ENCODE results near the gene NTM.

The NTM gene

GRCh38 chr11:131546218-131546895 is 175.9 kb downstream of the NTM start:
- DNase-seq (ENCODE audit: low read depth) = no peak
- H3K4me3 ChIP-seq (ENCODE audit: low read depth, low read length) = no peak overlapping the region
- TF ChIP-seq, protein P1, sequence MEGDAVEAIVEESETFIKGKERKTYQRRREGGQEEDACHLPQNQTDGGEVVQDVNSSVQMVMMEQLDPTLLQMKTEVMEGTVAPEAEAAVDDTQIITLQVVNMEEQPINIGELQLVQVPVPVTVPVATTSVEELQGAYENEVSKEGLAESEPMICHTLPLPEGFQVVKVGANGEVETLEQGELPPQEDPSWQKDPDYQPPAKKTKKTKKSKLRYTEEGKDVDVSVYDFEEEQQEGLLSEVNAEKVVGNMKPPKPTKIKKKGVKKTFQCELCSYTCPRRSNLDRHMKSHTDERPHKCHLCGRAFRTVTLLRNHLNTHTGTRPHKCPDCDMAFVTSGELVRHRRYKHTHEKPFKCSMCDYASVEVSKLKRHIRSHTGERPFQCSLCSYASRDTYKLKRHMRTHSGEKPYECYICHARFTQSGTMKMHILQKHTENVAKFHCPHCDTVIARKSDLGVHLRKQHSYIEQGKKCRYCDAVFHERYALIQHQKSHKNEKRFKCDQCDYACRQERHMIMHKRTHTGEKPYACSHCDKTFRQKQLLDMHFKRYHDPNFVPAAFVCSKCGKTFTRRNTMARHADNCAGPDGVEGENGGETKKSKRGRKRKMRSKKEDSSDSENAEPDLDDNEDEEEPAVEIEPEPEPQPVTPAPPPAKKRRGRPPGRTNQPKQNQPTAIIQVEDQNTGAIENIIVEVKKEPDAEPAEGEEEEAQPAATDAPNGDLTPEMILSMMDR (IDR thresholded peaks at IDR 0.05; ENCODE audit: control insufficient read depth, extremely low read depth, insufficient read depth) = no peak

DNA sequence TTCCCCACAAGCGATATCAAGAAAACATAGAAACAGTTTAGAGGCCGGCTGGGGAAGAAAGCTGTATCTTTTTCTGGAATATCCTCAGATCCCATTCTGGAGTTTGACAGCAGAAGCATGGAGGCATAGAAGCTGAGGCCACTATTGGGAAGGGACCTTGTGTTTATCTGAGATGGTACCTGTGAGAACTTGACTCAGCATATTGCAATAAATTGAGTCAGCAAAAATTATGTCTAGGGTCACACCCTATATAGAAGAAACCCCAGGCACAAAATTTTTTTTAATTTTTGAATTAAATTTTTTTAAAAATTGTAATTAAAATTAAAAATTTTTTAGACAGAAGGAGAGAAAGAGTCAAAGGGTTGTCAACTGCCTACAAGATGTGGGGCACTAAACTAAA is 178.7 kb downstream of the NTM start:
- DNase-seq (ENCODE audit: low read depth) = no peak
- TF ChIP-seq, protein P1 (IDR thresholded peaks at IDR 0.05; ENCODE audit: control insufficient read depth, extremely low read depth, insufficient read depth) = no peak

DNA sequence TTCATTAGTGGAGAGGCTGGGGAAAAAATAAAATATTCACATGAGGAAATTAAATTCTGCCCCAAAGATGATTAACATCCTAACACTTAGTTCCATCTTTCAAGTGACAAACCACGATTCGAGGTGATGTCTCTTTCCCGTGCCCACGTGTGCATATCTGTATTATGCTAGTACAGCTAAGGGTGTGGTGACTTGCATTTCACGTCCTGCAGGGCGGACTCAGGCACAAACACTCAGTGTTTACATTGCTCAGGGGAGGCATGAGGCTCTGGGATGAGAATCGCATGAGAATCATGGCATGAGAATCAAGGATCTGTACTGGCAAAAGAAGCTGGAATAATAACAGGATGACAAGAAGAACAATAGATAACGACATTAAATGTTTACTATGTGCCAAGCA is 179.4 kb downstream of the NTM start:
- DNase-seq (ENCODE audit: low read depth) = no peak
- TF ChIP-seq, protein P1 (IDR thresholded peaks at IDR 0.05; ENCODE audit: control insufficient read depth, extremely low read depth, insufficient read depth) = no peak
- no peak overlapping the region for H3K4me3 ChIP-seq (ENCODE audit: low read depth, low read length)

More for the DNA sequence above, 178.7 kb downstream of the NTM start:
- no peak overlapping the region for H3K4me3 ChIP-seq (ENCODE audit: low read depth, low read length)

- TF ChIP-seq, protein P1 (IDR thresholded peaks at IDR 0.05; ENCODE audit: control insufficient read depth, extremely low read depth, insufficient read depth) = no peak
- no peak for DNase-seq (ENCODE audit: low read depth)
- H3K4me3 ChIP-seq (ENCODE audit: low read depth, low read length) = no peak overlapping the region
These were observed 189.9 kb downstream of the NTM start for GRCh38 chr11:131560287-131560686.

DNA sequence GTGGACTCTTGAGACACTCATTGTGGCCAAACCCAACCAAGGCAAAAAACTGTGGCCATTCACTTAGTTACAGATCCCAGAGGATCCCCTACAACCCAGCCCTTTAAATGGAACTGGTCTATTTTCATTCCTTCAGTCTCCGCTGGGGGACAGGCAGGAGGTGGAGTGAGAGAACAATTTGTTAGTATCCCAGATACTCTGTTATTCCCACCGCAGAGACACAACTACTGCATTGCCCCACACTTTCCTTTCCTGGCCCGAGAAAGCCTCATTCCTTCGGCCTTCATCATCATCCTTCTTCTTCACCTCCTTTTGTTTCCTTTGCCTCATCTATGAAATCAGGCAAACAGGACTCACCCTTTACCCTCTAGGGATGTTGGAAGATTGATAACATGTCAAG is 191.1 kb downstream of the NTM start:
- TF ChIP-seq, protein P1 (IDR thresholded peaks at IDR 0.05; ENCODE audit: control insufficient read depth, extremely low read depth, insufficient read depth) = no peak
- no peak for DNase-seq (ENCODE audit: low read depth)
- H3K4me3 ChIP-seq (ENCODE audit: low read depth, low read length) = no peak overlapping the region

- no peak overlapping the region for H3K4me3 ChIP-seq (ENCODE audit: low read depth, low read length)
- no peak for DNase-seq (ENCODE audit: low read depth)
- TF ChIP-seq, protein P1 (IDR thresholded peaks at IDR 0.05; ENCODE audit: control insufficient read depth, extremely low read depth, insufficient read depth) = no peak
These were observed 191.6 kb downstream of the NTM start for GRCh38 chr11:131561972-131562371.

DNA sequence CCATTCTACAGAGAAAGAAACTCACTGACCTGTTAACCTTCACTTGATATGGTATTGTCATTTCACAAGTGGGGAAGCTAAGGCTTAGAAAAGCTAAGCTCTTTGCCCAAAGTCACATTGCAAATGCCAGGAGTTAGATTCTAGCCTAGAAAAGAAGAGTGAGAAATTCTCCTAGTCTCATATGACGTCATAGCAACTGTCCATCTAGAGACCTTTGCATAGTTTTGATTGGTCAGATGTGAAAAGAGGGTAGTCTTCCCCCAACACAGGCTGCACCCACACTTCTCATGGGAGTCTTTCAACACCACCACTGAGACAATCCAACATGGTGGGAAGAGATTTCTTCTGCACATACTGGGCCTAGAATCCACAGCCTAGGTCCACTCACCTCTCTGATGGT is 197.9 kb downstream of the NTM start:
- TF ChIP-seq, protein P1 (IDR thresholded peaks at IDR 0.05; ENCODE audit: control insufficient read depth, extremely low read depth, insufficient read depth) = no peak
- DNase-seq (ENCODE audit: low read depth) = no peak
- H3K4me3 ChIP-seq (ENCODE audit: low read depth, low read length) = no peak overlapping the region
